ENCODE data around the gene ALOX15. TPM values are rescaled to one million over a fixed set of nuclear protein-coding genes. Genes with fewer than 3 reads are reported as not detected.
A peak's percentile ranks its signal among the peaks of the same experiment; 100 is the strongest.

ALOX15 gene
- total RNA-seq, 1 experiment from 2014 or later, result 0.50 TPM

GRCh38 chr17:4583206-4583605, 58.3 kb downstream of the ALOX15 start:
- intact Hi-C loops (cut with micrococcal nuclease; ENCODE audit: unreplicated experiment), result no loop called here
- peak overlapping the region; percentile 84 for H3K4me3 Mint-ChIP-seq (ENCODE audit: unreplicated experiment)
- CTCF ChIA-PET, result interaction anchor here (1.7 to 2.1 kb wide), 2 partner anchors 16 to 27 kb away, joined by 11 to 14 read pairs; no protein-coding TSS in a partner anchor

GRCh38 chr17:4582691-4583090, 58.8 kb downstream of the ALOX15 start:
- no peak for TF ChIP-seq CTCF (IDR thresholded peaks at IDR 0.05; ENCODE audit: insufficient read depth in 1 of 2, low read depth in 1 of 2, low read length in 1 of 2, severe bottlenecking in 1 of 2, unreplicated experiment in 1 of 2)
- intact Hi-C loops (cut with micrococcal nuclease; ENCODE audit: unreplicated experiment), result no loop called here
- H3K4me3 Mint-ChIP-seq (ENCODE audit: unreplicated experiment), result no peak overlapping the region
- H3K36me3 Mint-ChIP-seq (ENCODE audit: insufficient read depth, unreplicated experiment), result peaks cover 13% of the 10 kb centered on the region
- H3K9me3 ChIP-seq, result no peaks in the 10 kb centered on the region
- H3K4me1 ChIP-seq, result 0 out of 2 replicates have a peak, but pooled peaks cover 9% of the 10 kb centered on the region
- POLR2A ChIA-PET, result no interaction called here
- no TSS peak for BruUV-seq (replicated peaks)
- CTCF ChIA-PET, result interaction anchor here (2.1 kb wide), 1 partner anchor 28 kb away, joined by 14 read pairs; no protein-coding TSS in a partner anchor
- H3K4me1 Mint-ChIP-seq (ENCODE audit: low read depth, unreplicated experiment), result peaks cover 12% of the 10 kb centered on the region
- no peaks in the 10 kb centered on the region for H3K27me3 ChIP-seq (replicated peaks; ENCODE audit: control insufficient read depth, insufficient read depth, low read length)
- no peaks in the 10 kb centered on the region for H3K27me3 Mint-ChIP-seq (ENCODE audit: insufficient read depth, unreplicated experiment)
- no peaks in the 10 kb centered on the region for H3K36me3 ChIP-seq (ENCODE audit: control insufficient read depth, insufficient read depth, low read length)
- DNase-seq, result no peak
- no peak overlapping the region for H3K4me3 ChIP-seq (ENCODE audit: low read depth, low read length)
- no peaks in the 10 kb centered on the region for H3K9me3 Mint-ChIP-seq (ENCODE audit: unreplicated experiment)
- H3K27ac Mint-ChIP-seq (ENCODE audit: unreplicated experiment), result no peak overlapping the region

More at GRCh38 chr17:4583206-4583605, 58.3 kb downstream of the ALOX15 start:
- Histone ChIP-seq H3K4me1 (peaks cover 14% of the 10 kb centered on the region; the same call in 1 of the 2 replicates), H3K36me3 (ENCODE audit: control insufficient read depth, insufficient read depth, low read length) (no peaks in the 10 kb centered on the region), H3K9me3 (no peaks in the 10 kb centered on the region), H3K4me3 (ENCODE audit: low read depth, low read length) (peak overlapping the region; percentile 71; the same call in 1 of the 2 replicates), H3K27me3 (replicated peaks; ENCODE audit: control insufficient read depth, insufficient read depth, low read length) (no peaks in the 10 kb centered on the region)
- Mint-ChIP-seq H3K27ac (ENCODE audit: unreplicated experiment) (no peak overlapping the region), H3K36me3 (ENCODE audit: insufficient read depth, unreplicated experiment) (peaks cover 13% of the 10 kb centered on the region), H3K4me1 (ENCODE audit: low read depth, unreplicated experiment) (peaks cover 12% of the 10 kb centered on the region), H3K27me3 (ENCODE audit: insufficient read depth, unreplicated experiment) (no peaks in the 10 kb centered on the region), H3K9me3 (ENCODE audit: unreplicated experiment) (no peaks in the 10 kb centered on the region)
- DNase-seq, result no peak
- POLR2A ChIA-PET, result interaction anchor here (2.0 kb wide), 1 partner anchor 27 kb away, joined by 19 read pairs; no protein-coding TSS in a partner anchor
- BruUV-seq (replicated peaks), result no TSS peak
- TF ChIP-seq CTCF (IDR thresholded peaks at IDR 0.05; ENCODE audit: insufficient read depth in 1 of 2, low read depth in 1 of 2, low read length in 1 of 2, severe bottlenecking in 1 of 2, unreplicated experiment in 1 of 2), result no peak

GRCh38 chr17:4582101-4582501, 59.4 kb downstream of the ALOX15 start:
- ChIA-PET CTCF (no interaction called here), POLR2A (no interaction called here)
- intact Hi-C loops (cut with micrococcal nuclease; ENCODE audit: unreplicated experiment), result no loop called here
- H3K27me3 Mint-ChIP-seq (ENCODE audit: insufficient read depth, unreplicated experiment), result no peaks in the 10 kb centered on the region
- peaks cover 12% of the 10 kb centered on the region for H3K4me1 Mint-ChIP-seq (ENCODE audit: low read depth, unreplicated experiment)
- H3K9me3 Mint-ChIP-seq (ENCODE audit: unreplicated experiment), result no peaks in the 10 kb centered on the region
- DNase-seq, result no peak
- H3K4me1 ChIP-seq, result peaks cover 9% of the 10 kb centered on the region
- TF ChIP-seq CTCF (IDR thresholded peaks at IDR 0.05; ENCODE audit: insufficient read depth in 1 of 2, low read depth in 1 of 2, low read length in 1 of 2, severe bottlenecking in 1 of 2, unreplicated experiment in 1 of 2), result no peak
- no peaks in the 10 kb centered on the region for H3K36me3 ChIP-seq (ENCODE audit: control insufficient read depth, insufficient read depth, low read length)
- no peak overlapping the region for H3K4me3 Mint-ChIP-seq (ENCODE audit: unreplicated experiment)
- H3K4me3 ChIP-seq (ENCODE audit: low read depth, low read length), result no peak overlapping the region
- BruUV-seq (replicated peaks), result no TSS peak
- H3K9me3 ChIP-seq, result no peaks in the 10 kb centered on the region
- no peak overlapping the region for H3K27ac Mint-ChIP-seq (ENCODE audit: unreplicated experiment)
- H3K27me3 ChIP-seq (replicated peaks; ENCODE audit: control insufficient read depth, insufficient read depth, low read length), result no peaks in the 10 kb centered on the region
- peaks cover 13% of the 10 kb centered on the region for H3K36me3 Mint-ChIP-seq (ENCODE audit: insufficient read depth, unreplicated experiment)

Other genes with a start within 250 kb of the ALOX15 start
- not detected in 2 replicates for gene SPNS3, start 207.7 kb downstream of the ALOX15 start, total RNA-seq (2022)
- gene SPNS2, start 142.8 kb downstream of the ALOX15 start, total RNA-seq (2022), result 1.00 TPM in 2 replicates
- gene MYBBP1A, start 86.3 kb downstream of the ALOX15 start, total RNA-seq (2022), result 44.5 and 47.4 TPM in 2 replicates
- not detected in 2 replicates for gene GGT6, start 81.1 kb downstream of the ALOX15 start, total RNA-seq (2022)
- gene SMTNL2, start 57.1 kb downstream of the ALOX15 start, total RNA-seq (2022), result 38.8 and 39.3 TPM in 2 replicates
- gene PELP1, start 62.5 kb upstream of the ALOX15 start, total RNA-seq (2022), result 58.2 and 71.6 TPM in 2 replicates
- gene ARRB2, start 69.0 kb upstream of the ALOX15 start, total RNA-seq (2022), result 37.1 and 37.8 TPM in 2 replicates
- gene MED11, start 89.8 kb upstream of the ALOX15 start, total RNA-seq (2022), result 9.1 and 9.4 TPM in 2 replicates
- 2.2 and 3.5 TPM in 2 replicates for gene ZMYND15, start 98.2 kb upstream of the ALOX15 start, total RNA-seq (2022)
- gene CXCL16, start 98.2 kb upstream of the ALOX15 start, total RNA-seq (2022), result 44.8 and 55.3 TPM in 2 replicates
- gene TM4SF5, start 130.2 kb upstream of the ALOX15 start, total RNA-seq (2022), result 9.9 and 12.1 TPM in 2 replicates
- gene VMO1, start 144.7 kb upstream of the ALOX15 start, total RNA-seq (2022), result 0.54 TPM in 1 of 2 replicates, not detected in the other
- 11.8 and 15.6 TPM in 2 replicates for gene GLTPD2, start 147.3 kb upstream of the ALOX15 start, total RNA-seq (2022)
- gene PSMB6, start 154.5 kb upstream of the ALOX15 start, total RNA-seq (2022), result 133 and 136 TPM in 2 replicates
- gene PLD2, start 165.5 kb upstream of the ALOX15 start, total RNA-seq (2022), result 46.5 and 47.2 TPM in 2 replicates
- gene MINK1, start 191.7 kb upstream of the ALOX15 start, total RNA-seq (2022), result 47.7 and 49.4 TPM in 2 replicates